NCI-H524 treated with DMSO at 0.1 percent for 48 hours (cell line): ENCODE results near the gene OPN1LW.
A peak's percentile ranks its signal among the peaks of the same experiment; 100 is the strongest.
"Not testable (repeated sequence)": the region's sequence is repeated elsewhere in the genome, so short reads cannot be mapped to it uniquely, and the experiment has no call there.

ENCODE experiments used
- DNase-seq: peaks from one replicate; lab custom pipeline; 2025; lab: John Stamatoyannopoulos, UW

The OPN1LW gene

DNA sequence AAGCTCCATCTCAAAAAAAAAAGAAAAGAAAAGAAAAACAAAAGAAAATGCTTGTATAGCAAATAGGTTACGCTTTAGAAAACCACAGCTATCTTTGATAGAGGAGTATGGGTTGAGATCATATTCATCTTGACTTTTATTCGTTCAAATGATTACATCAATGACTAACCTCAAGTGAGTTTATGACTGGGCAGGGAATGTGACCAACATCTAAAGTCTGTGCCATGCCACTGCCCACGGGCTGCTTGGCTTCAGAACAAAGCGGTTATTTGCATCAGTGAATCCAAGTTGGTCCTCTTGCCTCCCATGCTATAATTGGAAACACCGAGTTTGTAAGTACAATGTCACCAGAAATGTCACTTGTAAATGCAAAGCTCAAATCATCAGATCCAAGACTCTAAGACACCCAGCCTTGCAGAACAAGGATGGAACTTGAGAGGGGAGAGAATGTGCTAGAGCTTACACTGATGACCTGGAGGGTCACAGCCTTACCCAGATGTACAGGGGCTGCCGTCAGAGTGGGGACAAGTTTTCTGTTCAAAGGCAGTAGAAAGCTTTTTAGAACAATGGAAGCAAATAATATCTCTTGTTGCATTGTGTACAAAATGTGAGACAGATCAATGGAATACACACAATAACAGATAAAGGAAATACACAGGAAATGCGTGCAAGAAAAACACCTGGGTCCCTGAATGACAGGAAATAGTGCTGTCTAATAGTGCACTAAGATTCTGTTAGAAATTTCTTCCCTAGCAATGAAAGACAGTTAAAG, 8.4 kb upstream of the OPN1LW start:
- DNase-seq: no peak

DNA sequence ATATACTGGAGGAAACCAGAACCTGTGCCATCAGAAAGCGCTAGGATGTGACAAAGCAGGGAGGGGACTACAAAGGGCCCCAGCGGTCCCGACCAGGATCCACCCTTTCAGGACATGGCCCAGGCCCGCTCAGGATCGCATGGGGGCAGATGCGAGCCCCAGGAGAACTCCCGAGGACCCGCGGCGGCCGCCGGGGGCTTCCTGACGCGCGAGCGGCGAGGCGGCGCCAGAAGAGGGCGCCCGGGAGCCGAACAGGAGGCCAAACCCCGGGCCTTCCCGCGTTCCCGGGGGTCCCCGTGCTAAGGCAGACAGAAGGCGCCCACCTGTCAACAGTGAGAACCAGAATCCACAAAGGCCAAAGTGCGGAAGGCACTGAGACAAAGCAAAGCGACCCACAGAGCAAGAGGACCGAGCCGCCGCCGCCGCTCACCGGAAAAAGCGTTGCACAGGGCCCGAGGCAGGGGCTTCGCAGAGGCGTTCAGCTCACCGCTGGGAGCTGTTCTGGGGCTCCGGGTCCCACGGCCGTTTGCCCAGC, 7.3 kb upstream of the OPN1LW start:
- DNase-seq: peak; percentile 21

DNA sequence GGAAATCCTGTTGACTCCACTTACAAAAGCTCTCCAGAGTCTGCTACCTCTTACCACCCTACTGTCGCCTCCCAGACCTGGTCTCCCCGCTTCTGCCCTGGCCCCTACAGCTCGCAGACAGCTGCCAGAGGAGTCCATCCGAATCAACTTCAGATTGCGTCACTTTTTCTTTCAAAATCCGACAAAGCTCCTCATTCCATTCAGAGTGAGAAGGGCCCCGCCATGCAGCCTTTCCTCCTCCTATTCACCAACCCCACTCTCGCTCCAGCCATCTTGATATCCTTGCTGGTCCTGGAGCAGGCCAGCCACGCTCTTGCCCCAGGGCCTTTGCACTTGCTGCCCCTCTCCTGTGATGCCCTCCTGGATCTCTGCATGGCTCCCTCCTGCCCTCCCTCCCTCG, 5.2 kb upstream of the OPN1LW start:
- DNase-seq: no peak

DNA sequence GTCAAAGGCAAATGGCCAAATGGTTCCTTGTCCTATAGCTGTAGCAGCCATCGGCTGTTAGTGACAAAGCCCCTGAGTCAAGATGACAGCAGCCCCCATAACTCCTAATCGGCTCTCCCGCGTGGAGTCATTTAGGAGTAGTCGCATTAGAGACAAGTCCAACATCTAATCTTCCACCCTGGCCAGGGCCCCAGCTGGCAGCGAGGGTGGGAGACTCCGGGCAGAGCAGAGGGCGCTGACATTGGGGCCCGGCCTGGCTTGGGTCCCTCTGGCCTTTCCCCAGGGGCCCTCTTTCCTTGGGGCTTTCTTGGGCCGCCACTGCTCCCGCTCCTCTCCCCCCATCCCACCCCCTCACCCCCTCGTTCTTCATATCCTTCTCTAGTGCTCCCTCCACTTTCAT, 3.8 kb upstream of the OPN1LW start:
- DNase-seq: no peak

GRCh38 chrX:154140742-154141141, 3.3 kb upstream of the OPN1LW start:
- no peak for DNase-seq

- DNase-seq: no peak
These were observed 1.7 kb upstream of the OPN1LW start for GRCh38 chrX:154142386-154142785.

- DNase-seq: no peak
These were observed 895 bp upstream of the OPN1LW start for GRCh38 chrX:154142950-154143745.

DNA sequence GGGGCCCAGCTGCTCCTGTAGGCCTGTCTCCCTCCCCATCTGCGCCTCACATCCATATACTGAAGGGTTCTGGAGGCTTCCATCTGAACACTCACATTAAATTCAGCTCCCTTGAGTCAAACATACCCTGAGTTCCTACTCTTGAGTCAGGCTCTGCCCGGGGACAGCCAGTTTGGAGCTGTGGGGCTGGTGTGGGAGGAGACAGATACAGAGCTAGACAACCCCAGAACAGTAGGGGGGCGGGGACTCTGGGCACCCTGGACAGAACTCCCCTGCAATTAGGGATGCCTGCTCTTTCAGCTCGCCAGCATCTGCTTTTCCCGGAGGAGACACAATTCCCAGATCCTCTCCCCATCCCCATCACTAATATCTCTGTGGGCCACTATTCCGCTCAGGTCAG, 7.0 kb downstream of the OPN1LW start:
- not testable (repeated sequence) for DNase-seq

GRCh38 chrX:154156221-154156620, 12.2 kb downstream of the OPN1LW start:
- DNase-seq: not testable (repeated sequence)

- not testable (repeated sequence) for DNase-seq
These were observed 13.2 kb downstream of the OPN1LW start for GRCh38 chrX:154157207-154157606.

GRCh38 chrX:154159345-154159744, 15.3 kb downstream of the OPN1LW start:
- not testable (repeated sequence) for DNase-seq

DNA sequence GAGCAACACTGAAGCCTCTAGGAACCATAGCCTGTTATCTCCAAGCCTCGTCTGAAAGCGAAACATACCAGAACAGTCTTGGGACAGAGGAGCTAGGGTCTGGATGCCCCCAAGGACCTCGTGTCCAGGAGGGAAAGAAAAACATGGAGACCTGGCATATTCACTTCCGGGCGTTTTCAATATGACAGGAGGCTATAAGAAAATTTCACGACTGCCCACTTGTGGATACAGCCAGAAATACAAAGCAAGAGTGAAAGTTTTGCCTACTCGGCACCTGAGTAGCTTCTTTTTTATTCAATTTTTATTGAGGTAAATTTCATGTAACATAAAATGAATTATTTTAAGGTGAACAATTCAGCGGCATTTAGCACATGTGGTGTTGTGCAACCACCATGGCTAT, 20.9 kb downstream of the OPN1LW start:
- DNase-seq: not testable (repeated sequence)

GRCh38 chrX:154168384-154168783, 24.3 kb downstream of the OPN1LW start:
- not testable (repeated sequence) for DNase-seq

- DNase-seq: not testable (repeated sequence)
These were observed 28.5 kb downstream of the OPN1LW start for GRCh38 chrX:154172535-154172943.

- DNase-seq: not testable (repeated sequence)
These were observed 30.3 kb downstream of the OPN1LW start for GRCh38 chrX:154174356-154174755.

GRCh38 chrX:154182296-154182695, 38.3 kb downstream of the OPN1LW start, which contains the start of gene OPN1MW:
TSS of gene OPN1MW (plus strand) at chrX:154182596. CDS start at chrX:154182678, 82 bp downstream.
- not testable (repeated sequence) for DNase-seq

GRCh38 chrX:154183794-154184193, 39.8 kb downstream of the OPN1LW start:
- not testable (repeated sequence) for DNase-seq

GRCh38 chrX:154192846-154193245, 48.8 kb downstream of the OPN1LW start:
- not testable (repeated sequence) for DNase-seq

GRCh38 chrX:154194316-154194715, 50.3 kb downstream of the OPN1LW start:
- not testable (repeated sequence) for DNase-seq

DNA sequence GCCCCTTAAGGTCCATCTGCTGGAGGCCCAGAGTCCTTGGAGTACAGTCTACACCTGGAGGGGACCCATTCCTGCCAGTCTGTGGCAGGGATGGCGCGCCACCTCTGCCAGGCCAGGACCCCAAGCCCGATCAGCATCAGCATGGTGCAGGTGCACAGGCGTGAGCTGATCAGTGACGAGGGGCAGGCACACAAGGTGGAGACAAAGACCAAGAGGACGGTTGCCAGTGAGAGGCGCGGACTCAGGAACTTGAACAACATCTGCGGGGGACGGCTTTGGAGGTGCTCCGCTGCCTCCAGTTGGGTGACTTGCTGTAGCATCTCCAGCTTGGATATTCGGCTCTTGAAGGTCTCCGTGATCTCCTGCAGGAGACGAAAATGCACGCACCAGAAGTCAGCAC, 52.4 kb downstream of the OPN1LW start:
- DNase-seq: not testable (repeated sequence)
